Activated effector memory CD4-positive, alpha-beta T cell treated with anti-CD3 and anti-CD28 coated beads, Interleukin-2, amount 50 U/mL, for 16 hours (primary cell): ENCODE data around the gene STPG2.

Experiments
- DNase-seq: peaks from one replicate; pipeline ENCODE4 v3.0.0-alpha.2; 2020

The STPG2 gene

GRCh38 chr4:98143001-98143899 lies at the start of gene STPG2:
Gene STPG2, minus strand, starts transcription at chr4:98143476.
- DNase-seq = peak; percentile 98

GRCh38 chr4:98185279-98185678 lies 42.0 kb upstream of the STPG2 start:
- DNase-seq = no peak

GRCh38 chr4:98181809-98182208 lies 38.5 kb upstream of the STPG2 start:
- no peak for DNase-seq

GRCh38 chr4:98179951-98180350 lies 36.7 kb upstream of the STPG2 start:
- no peak for DNase-seq

DNA sequence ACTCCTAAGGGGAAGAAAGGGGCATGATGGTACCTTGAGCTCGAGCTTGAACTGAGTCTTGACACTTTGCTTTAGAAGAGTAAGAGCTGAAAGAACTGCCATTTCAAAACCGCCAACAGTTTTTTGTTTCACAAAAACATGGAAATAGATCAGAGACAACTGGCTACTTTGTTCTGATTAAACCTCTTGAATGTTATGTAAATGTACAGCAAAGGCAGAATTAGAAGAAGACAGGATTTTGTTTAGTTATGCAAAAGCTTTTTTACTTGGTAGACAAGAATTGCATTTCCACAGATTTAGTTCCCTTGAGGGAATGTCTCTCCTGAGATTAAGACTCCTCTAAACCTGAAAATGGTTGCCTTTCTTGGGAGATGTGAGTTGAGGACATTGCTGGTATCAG lies 33.3 kb upstream of the STPG2 start:
- no peak for DNase-seq

- no peak for DNase-seq
These were observed 26.8 kb upstream of the STPG2 start for GRCh38 chr4:98170035-98170434.

DNA sequence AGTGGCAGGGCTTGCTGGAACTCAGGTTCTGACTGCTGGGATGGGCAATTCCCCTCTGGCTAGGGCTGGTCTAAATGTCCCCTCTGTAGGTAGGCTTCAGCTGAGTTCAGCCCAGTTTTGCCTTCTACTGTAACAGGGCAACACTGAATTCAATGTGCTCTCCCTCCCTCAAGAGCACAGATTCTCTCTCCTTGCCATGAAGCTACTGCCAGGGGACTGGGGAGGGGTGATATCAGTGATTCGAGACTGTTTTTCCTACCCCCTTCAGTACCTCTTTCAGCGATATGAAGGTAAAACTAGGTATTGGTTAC lies 23.4 kb upstream of the STPG2 start:
- no peak for DNase-seq

GRCh38 chr4:98166025-98166730 lies 22.9 kb upstream of the STPG2 start:
- DNase-seq = no peak

DNA sequence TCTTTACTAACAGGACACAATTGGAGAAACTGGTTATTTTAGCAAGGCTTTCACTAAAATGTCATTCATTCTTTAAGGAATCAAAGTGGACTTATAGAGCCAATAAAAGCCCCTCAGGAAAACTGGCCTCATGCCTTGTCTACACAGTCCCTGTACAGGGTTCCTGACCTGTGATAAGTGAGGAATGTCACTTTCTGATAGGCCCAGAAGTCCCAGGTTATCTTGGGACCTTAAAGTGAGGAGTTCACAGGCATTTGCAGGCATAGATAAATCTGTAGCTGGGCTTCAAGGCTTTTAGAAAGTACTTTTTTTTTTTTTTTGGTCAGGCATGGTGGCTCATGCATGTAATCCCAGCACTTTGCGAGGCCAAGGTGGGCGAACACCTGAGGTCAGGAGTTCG lies 19.4 kb upstream of the STPG2 start:
- no peak for DNase-seq

DNA sequence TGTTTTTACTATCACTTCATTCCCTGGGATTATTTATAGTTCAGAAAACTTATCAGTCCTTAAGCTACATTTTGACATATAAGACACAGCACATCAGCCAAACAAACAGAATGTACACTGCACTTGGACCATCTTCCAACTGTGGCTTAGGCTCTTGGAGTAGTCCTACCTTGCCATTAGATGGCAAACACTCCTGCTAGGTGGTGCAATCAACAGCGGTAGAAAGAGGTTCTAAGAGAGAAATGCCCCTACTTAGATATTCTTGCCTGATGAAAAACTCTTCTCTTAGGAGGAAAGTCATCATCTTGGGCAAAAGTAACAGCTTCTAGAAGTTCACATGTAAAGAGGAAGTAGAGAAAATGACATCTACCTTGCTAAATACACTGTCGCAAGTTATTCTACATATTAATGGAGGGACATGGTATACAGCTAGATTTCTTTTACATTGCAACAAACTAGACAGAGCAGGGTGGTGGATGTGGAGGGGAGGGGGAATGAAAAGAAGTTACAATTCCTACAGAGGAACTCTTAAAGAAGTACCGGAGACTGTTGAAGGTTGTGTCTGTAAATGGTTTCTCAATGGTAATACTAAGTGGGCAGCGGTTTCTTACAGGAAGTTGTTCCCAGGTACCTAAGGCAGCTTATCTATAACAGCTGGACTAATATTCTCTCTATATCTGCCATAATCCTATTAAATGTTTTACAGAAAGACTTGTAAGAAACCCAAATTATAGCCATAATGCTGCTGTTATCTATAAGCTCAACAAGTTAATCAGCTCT lies 8.1 kb upstream of the STPG2 start:
- DNase-seq = no peak

GRCh38 chr4:98150092-98150761 lies 7.0 kb upstream of the STPG2 start:
- DNase-seq = no peak

DNA sequence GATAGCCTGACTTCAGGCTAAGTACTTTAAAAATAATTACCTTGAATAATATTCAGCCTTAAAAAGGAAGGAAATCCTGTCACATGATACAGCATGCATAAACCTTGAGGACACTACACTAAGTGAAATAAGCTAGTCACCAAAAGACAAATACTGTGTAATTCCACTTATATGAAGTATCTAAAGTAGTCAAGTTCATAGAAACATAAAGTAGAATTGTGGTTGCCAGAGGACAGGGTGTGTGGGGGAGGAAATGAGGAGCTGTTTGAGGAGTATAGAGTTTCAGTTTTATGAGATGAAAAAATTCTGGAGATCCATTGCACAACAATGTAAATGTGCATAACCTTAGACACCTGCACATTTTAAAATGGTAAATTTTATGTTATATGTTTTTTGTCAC lies 5.6 kb upstream of the STPG2 start:
- DNase-seq = no peak

DNA sequence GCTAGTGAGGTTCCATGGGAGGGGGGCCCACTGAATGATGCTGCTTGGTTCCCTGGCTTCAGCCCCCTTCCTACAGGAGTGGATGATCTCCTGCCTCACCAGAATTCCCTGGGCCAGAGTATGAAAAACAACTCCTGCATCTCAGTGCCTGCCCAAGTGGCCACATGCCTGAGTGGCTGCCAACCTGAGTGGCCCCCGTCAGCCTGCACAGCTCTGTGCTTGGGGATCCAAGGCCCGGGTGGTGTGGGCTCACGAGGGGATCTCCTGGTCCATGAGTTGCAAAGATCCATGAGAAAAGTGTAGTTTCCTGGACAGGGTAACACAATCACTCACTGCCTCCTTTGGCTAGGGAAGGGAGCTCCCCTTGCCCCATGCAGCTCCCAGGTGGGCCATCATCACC lies 17.1 kb downstream of the STPG2 start:
- no peak for DNase-seq

DNA sequence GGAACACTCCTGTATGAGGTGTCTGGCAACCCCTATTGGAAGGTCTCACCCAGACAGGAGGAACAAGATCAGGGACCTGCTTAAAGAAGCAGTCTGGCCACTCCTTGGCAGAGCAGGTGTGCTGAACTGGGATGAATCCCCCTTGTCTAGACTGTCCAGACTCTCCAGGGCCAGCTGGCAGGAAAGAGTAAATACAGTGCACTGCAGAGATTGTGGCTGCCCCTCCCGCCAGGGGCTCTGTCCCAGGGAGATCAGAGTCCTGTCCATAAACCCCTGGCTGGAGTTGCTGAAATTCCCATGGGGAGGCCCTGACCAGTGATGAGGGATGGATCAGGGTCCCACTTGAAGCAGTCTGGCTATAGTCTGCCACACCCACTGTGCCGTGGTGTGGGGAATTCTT lies 17.7 kb downstream of the STPG2 start:
- no peak for DNase-seq

DNA sequence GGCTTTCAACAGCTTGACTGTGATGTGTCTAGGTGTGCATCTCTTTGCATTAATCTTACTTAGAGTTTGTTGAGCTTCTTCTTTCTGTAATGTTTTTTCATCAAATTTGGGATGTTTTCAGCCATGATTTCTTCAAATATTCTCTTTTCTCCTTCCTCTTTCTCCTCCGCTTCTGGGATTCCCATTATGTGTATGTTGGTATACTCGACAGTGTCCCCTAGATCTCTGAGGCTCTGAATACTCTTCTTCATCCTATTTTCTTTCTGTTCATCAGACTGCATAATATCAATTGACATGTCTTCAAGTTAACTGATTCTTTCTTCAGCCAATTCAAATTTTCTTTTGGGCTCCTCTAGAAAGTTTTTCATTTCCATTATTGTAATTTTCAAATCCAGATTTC lies 25.9 kb downstream of the STPG2 start:
- DNase-seq = no peak

DNA sequence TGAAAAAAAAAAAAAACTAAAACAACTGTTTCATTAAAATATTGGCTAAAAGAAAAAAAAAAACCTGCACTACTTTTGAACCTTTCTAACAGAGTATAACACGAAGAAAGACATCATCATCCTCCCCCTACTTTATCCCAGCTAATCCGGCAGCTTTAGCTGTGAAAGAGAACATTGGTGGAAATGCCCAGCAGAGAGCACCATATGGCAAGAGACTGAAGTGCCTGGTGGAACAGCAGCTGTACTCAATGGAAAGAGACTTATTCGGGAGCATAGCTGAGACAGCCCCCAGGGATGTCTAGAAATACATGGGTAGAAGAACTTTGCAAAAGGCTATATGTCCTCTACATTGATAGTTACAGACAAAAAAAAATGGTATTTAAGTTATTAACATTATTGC lies 30.3 kb downstream of the STPG2 start:
- no peak for DNase-seq

- DNase-seq = no peak
These were observed 32.3 kb downstream of the STPG2 start for GRCh38 chr4:98110929-98111328.

- no peak for DNase-seq
These were observed 33.1 kb downstream of the STPG2 start for GRCh38 chr4:98110214-98110613.

- no peak for DNase-seq
These were observed 40.6 kb downstream of the STPG2 start for GRCh38 chr4:98102660-98103059.

DNA sequence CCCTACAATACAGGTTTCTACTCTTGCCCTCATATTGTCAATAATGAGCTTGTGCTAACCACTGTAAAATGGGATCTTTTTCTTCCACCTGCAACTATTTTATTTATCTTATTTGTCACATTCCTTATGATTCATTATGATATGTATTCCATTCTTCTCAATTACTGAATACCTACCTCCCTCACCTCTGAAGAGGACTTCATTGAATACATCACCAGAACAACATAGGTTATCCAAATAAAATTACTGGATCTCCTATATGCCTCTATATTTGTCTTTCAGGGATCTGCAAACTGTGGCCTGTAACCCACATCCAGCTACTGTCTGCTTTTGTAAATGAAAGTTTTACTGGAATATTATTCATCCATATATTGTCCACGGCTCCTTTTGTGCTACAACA lies 41.3 kb downstream of the STPG2 start:
- DNase-seq = no peak

DNA sequence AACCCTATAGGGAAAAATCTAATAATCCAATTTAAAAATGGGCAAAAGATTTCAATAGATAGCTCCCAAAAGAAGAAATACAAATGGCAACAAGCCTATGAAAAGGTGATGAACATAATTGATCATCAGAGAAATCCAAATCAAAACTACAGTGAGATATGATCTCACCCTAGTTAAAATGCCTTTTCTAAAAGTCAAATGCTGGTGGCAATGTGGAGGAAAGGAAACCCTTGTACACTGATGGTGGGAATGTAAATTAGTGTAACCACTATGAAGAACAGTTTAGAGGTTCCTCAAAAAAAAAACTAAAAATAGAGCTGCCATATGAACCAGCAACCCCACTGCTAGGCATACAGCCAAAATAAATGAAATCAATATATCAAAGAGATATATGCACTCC lies 44.5 kb downstream of the STPG2 start:
- no peak for DNase-seq

DNA sequence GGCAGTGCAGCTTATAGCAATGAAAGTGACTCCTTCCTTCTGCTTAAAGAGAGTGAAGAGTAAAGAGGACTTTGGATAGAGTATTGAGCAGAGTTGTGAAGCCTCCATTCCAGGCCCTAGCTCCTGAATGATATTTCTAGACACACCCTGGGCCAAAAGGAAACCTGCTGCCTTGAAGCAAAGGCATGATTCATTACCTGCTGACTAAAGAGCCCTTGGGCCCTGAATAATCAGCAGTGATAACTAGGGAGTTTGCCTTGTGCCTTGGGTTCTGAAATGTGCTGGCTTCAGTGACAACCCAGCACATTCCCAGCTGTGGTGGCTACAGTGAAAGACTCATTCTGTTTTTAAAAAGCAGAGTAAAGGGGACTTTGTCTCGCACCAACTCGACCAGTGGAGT lies 49.2 kb downstream of the STPG2 start:
- no peak for DNase-seq

GRCh38 chr4:98093662-98094061 lies 49.6 kb downstream of the STPG2 start:
- no peak for DNase-seq
